Islet of Langerhans (tissue), 1 donor: Measurements from ENCODE around the gene HS3ST1.

Source experiments
- FAIRE-seq: peaks from one replicate; lab custom pipeline; 2011; peaks lifted over from hg19 to GRCh38; lab: Jason Lieb, UNC

HS3ST1 gene

GRCh38 chr4:11428231-11428898 is at the start of gene HS3ST1:
Gene HS3ST1 (minus strand): TSS chr4:11428894. CDS start chr4:11400005, 28,889 bp downstream.
- no peak for FAIRE-seq

- FAIRE-seq: no peak
These were observed 47.2 kb upstream of the HS3ST1 start for GRCh38 chr4:11475871-11476270.

GRCh38 chr4:11474146-11474545 is 45.5 kb upstream of the HS3ST1 start:
- FAIRE-seq: no peak

- FAIRE-seq: no peak
These were observed 43.8 kb upstream of the HS3ST1 start for GRCh38 chr4:11472535-11472934.

- FAIRE-seq: no peak
These were observed 42.9 kb upstream of the HS3ST1 start for GRCh38 chr4:11471618-11472017.

GRCh38 chr4:11471046-11471441 is 42.4 kb upstream of the HS3ST1 start:
- no peak for FAIRE-seq

GRCh38 chr4:11470438-11471045 is 41.8 kb upstream of the HS3ST1 start:
- FAIRE-seq: no peak

- FAIRE-seq: no peak
These were observed 41.1 kb upstream of the HS3ST1 start for GRCh38 chr4:11469650-11470437.

GRCh38 chr4:11468901-11469300 is 40.2 kb upstream of the HS3ST1 start:
- no peak for FAIRE-seq

GRCh38 chr4:11467931-11468330 is 39.2 kb upstream of the HS3ST1 start:
- no peak for FAIRE-seq

- FAIRE-seq: no peak
These were observed 35.0 kb upstream of the HS3ST1 start for GRCh38 chr4:11463707-11464106.

GRCh38 chr4:11456401-11456800 is 27.7 kb upstream of the HS3ST1 start:
- no peak for FAIRE-seq

GRCh38 chr4:11455201-11455835 is 26.6 kb upstream of the HS3ST1 start:
- FAIRE-seq: no peak

- no peak for FAIRE-seq
These were observed 23.0 kb upstream of the HS3ST1 start for GRCh38 chr4:11451716-11452115.

GRCh38 chr4:11446155-11446811 is 17.6 kb upstream of the HS3ST1 start:
- FAIRE-seq: no peak

GRCh38 chr4:11441194-11441556 is 12.5 kb upstream of the HS3ST1 start:
- FAIRE-seq: no peak

- no peak for FAIRE-seq
These were observed 11.9 kb upstream of the HS3ST1 start for GRCh38 chr4:11440481-11441193.

GRCh38 chr4:11439836-11440235 is 11.1 kb upstream of the HS3ST1 start:
- no peak for FAIRE-seq

GRCh38 chr4:11438647-11439046 is 10.0 kb upstream of the HS3ST1 start:
- FAIRE-seq: no peak

- no peak for FAIRE-seq
These were observed 8.0 kb upstream of the HS3ST1 start for GRCh38 chr4:11436673-11437072.

- no peak for FAIRE-seq
These were observed 7.4 kb upstream of the HS3ST1 start for GRCh38 chr4:11436084-11436483.

GRCh38 chr4:11435557-11435956 is 6.9 kb upstream of the HS3ST1 start:
- no peak for FAIRE-seq
